Kidney epithelial cell (primary cell): ENCODE measurements around the gene PTPRN. TPM values are rescaled to one million over a fixed set of nuclear protein-coding genes. Genes with fewer than 3 reads are reported as not detected.

Experiments used
- DNase-seq: peaks from one replicate; pipeline ENCODE4 v3.0.0-alpha.2; 2010; ENCODE audit warnings: low read depth
- H3K27me3 ChIP-seq: 2 replicates; pipeline ENCODE4 v1.6.0; 2011; ENCODE audit warnings: low read length; ENCODE audit not compliant: control insufficient read depth, insufficient read depth
- H3K36me3 ChIP-seq: 2 replicates; pipeline ENCODE4 v1.5.1; 2011; ENCODE audit warnings: low read length; ENCODE audit not compliant: control insufficient read depth, insufficient read depth
- H3K4me3 ChIP-seq: 2 replicates; pipeline ENCODE4 v1.5.1; 2011; ENCODE audit warnings: low read depth, mild to moderate bottlenecking, control low read depth, low read length
- CTCF ChIP-seq: IDR thresholded peaks from 2 replicates; pipeline ENCODE4 v1.5.1; 2011; ENCODE audit warnings: mild to moderate bottlenecking, moderate library complexity, low read length, control low read depth, inconsistent platforms; ENCODE audit not compliant: insufficient read depth, poor library complexity, severe bottlenecking
- total RNA-seq: library from RNA; depleted of rRNA; stranded (reverse); fragments of >200 nt; gene quantifications from 2 replicates; pipeline ENCODE4 v1.2.3, GENCODE V29; 2015

The PTPRN gene
- total RNA-seq, 1 donor from 2014 or later = 3.8 TPM

GRCh38 chr2:219272995-219273394, 36.2 kb downstream of the PTPRN start:
- TF ChIP-seq CTCF = no peak
- Histone ChIP-seq H3K4me3 (no peak overlapping the region), H3K27me3 (no peaks in the 10 kb centered on the region), H3K36me3 (no peaks in the 10 kb centered on the region)
- no peak for DNase-seq

GRCh38 chr2:219272356-219272755, 36.8 kb downstream of the PTPRN start:
- H3K4me3 ChIP-seq = no peak overlapping the region
- H3K36me3 ChIP-seq = no peaks in the 10 kb centered on the region
- no peaks in the 10 kb centered on the region for H3K27me3 ChIP-seq
- no peak for DNase-seq
- no peak for TF ChIP-seq CTCF

GRCh38 chr2:219271021-219271420, 38.2 kb downstream of the PTPRN start:
- DNase-seq = no peak
- TF ChIP-seq CTCF = no peak
- H3K4me3 ChIP-seq = no peak overlapping the region
- no peaks in the 10 kb centered on the region for H3K27me3 ChIP-seq
- H3K36me3 ChIP-seq = no peaks in the 10 kb centered on the region

- TF ChIP-seq CTCF = no peak
- no peak for DNase-seq
- Histone ChIP-seq H3K27me3 (no peaks in the 10 kb centered on the region), H3K4me3 (no peak overlapping the region), H3K36me3 (no peaks in the 10 kb centered on the region)
Measured at GRCh38 chr2:219270055-219270372, 39.2 kb downstream of the PTPRN start.

GRCh38 chr2:219269362-219270054, 39.7 kb downstream of the PTPRN start:
- no peak overlapping the region for H3K4me3 ChIP-seq
- H3K27me3 ChIP-seq = no peaks in the 10 kb centered on the region
- no peak for DNase-seq
- TF ChIP-seq CTCF = no peak
- no peaks in the 10 kb centered on the region for H3K36me3 ChIP-seq

- no peak for DNase-seq
- Histone ChIP-seq H3K4me3 (no peak overlapping the region), H3K27me3 (no peaks in the 10 kb centered on the region), H3K36me3 (no peaks in the 10 kb centered on the region)
- TF ChIP-seq CTCF = no peak
Measured at GRCh38 chr2:219268294-219268693, 40.9 kb downstream of the PTPRN start.
